ENCODE measurements around the gene DYNLT5.

DYNLT5 gene, protein sequence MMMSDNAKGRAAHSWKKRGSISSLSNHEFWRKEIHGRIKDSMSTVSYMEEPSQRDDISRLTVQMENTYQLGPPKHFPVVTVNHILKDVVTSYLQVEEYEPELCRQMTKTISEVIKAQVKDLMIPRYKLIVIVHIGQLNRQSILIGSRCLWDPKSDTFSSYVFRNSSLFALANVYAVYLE

DNA sequence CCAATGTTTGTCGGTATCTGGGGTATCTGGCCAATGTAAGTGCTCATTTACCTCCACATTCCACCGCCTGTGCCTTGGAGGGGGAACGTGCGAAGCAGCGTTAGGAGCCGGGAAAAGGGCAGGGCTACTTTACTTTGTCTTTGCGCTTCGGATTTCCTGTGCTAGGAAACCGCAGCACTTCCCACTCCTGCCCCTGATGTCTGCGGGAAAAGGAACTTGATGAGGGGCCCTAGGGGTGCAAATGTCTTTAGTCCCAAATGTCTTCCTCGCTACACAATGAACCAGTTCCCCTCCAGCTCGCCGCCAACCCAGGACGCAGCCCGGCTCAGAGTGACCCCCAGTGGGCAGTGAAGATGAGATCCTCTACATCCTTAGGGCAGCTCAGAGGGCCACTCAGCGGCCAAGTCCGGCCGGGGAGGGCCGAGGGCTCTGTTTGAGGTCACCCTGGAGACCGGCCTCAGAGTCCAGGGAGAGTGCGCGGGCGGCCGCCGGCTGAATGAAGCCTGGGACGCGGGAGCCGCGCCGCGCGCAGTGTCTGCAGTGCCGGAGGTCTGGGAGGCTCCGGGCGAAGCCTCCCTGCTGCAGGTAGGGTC, at the start of gene DYNLT5:
Gene DYNLT5, plus strand, starts transcription at position 460 of the 593 bp plus-strand sequence. CDS start 2,200 bp downstream, outside the sequence.
- H3K4me3 ChIP-seq (ENCODE audit: low read depth, low read length), result no peak within 1 kb of the TSS
- no peak for TF ChIP-seq CTCF (IDR thresholded peaks at IDR 0.05; ENCODE audit: borderline replicate concordance, insufficient read depth, low read depth, low read length)

DNA sequence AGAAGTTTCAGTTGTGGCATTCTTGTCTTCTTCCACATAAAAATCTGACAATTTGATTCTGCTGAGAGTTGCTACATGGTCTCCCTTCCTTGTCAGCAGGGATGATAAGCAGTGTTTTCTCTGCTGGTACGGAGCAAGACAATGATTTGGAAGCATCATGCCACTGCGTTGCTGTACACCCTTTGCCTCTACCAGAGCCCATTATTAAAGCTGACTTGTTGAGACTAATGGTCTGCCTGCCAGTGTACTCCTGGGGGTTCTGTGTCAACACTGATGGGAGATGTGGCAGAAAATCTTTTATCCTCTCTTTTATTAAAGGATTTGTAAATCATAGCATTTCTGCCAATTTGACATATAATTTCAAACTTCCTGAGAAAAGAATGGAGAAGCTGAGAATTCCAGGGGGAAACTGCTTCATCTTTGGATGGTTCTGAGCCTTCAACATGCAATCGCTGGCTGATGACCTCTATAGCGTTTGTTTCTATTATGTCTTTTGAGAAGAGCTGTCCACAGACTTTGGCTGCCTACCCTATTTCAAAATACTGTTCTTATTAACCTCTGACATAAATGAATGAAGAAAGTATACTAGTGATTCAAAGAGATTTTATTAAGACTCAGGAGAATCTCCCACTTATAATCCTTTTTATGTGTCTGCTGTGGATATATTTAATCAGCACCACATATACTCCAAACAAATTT, 47.9 kb upstream of the DYNLT5 start:
- no peak for TF ChIP-seq CTCF (IDR thresholded peaks at IDR 0.05; ENCODE audit: borderline replicate concordance, insufficient read depth, low read depth, low read length)
- no peak overlapping the region for H3K4me3 ChIP-seq (ENCODE audit: low read depth, low read length)

- TF ChIP-seq CTCF (IDR thresholded peaks at IDR 0.05; ENCODE audit: borderline replicate concordance, insufficient read depth, low read depth, low read length), result no peak
- no peak overlapping the region for H3K4me3 ChIP-seq (ENCODE audit: low read depth, low read length)
These were observed 47.1 kb upstream of the DYNLT5 start for GRCh38 chr1:66705110-66705509.

- TF ChIP-seq CTCF (IDR thresholded peaks at IDR 0.05; ENCODE audit: borderline replicate concordance, insufficient read depth, low read depth, low read length), result 0 out of 2 replicates have a peak, but pooled peaks have one; percentile 9
- H3K4me3 ChIP-seq (ENCODE audit: low read depth, low read length), result no peak overlapping the region
These were observed 40.8 kb upstream of the DYNLT5 start for GRCh38 chr1:66711420-66711819.

GRCh38 chr1:66712839-66713238, 39.4 kb upstream of the DYNLT5 start:
- H3K4me3 ChIP-seq (ENCODE audit: low read depth, low read length), result no peak overlapping the region
- TF ChIP-seq CTCF (IDR thresholded peaks at IDR 0.05; ENCODE audit: borderline replicate concordance, insufficient read depth, low read depth, low read length), result no peak

- TF ChIP-seq CTCF (IDR thresholded peaks at IDR 0.05; ENCODE audit: borderline replicate concordance, insufficient read depth, low read depth, low read length), result no peak
- no peak overlapping the region for H3K4me3 ChIP-seq (ENCODE audit: low read depth, low read length)
These were observed 28.3 kb upstream of the DYNLT5 start for GRCh38 chr1:66723985-66724384.

Data from GM12875 (cell line).